Measurements from ENCODE around the gene SCP2.

SCP2 gene

DNA sequence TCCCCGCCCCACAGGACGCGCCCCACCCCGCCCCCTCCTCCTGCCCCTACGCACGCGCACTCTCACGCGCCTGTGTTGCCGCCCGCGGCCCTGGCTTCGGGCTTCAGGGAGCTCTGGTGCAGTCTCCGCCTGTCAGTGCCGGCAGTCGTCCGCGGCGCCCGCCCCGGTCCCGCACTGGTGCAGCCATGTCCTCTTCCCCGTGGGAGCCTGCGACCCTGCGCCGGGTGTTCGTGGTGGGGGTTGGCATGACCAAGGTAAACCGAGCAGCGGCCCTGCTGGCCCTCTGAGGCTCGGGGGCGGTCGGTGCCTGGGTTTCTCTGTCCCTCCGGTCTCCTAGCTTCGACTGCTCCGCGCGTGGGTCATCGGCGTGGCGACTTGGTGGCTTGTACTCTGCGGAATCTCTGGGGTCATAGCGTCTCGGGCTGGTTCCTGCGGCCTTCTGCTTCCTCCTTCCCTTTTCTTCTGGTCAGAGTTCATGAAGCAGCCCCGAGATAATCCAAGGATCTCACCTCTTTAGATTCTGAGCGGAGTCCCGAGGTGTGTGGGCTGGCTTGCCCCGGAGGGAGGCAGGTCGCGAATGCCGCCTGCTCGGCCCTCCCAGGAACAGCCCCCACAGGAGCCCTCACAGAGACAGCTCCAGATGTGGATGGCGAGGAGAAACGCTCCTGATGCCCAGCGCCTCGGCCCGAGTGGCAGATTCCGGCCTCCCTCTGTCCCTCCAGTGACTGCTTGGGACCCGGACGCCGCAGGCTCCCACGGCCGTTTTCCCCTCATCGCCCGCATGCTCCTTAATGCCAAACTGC, at the start of gene SCP2:
TSS of gene SCP2 (plus strand) at position 65 of the 803 bp plus-strand sequence. CDS start at position 186, 121 bp downstream.
- peak; percentile 52 for DNase-seq (ENCODE audit: low read depth)

DNA sequence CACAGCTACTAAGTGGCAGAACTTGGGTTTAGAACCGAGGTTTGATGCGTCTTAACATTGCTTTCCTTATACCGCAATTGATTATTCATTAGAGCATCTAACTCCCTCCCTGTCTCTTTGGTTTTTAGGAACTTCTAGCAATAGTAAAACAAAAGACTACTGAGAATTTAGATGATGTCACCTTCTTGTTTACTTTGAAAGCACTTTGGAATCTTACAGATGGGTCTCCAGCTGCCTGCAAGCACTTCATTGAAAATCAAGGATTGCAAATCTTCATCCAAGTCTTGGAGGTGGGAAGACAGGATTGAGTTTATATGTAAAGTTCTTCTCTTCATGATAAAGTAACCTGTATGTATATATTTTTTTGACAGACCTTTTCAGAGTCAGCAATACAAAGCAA, 49.5 kb upstream of the SCP2 start:
- DNase-seq (ENCODE audit: low read depth): no peak

GRCh38 chr1:52880206-52880605, 46.9 kb upstream of the SCP2 start:
- no peak for DNase-seq (ENCODE audit: low read depth)

DNA sequence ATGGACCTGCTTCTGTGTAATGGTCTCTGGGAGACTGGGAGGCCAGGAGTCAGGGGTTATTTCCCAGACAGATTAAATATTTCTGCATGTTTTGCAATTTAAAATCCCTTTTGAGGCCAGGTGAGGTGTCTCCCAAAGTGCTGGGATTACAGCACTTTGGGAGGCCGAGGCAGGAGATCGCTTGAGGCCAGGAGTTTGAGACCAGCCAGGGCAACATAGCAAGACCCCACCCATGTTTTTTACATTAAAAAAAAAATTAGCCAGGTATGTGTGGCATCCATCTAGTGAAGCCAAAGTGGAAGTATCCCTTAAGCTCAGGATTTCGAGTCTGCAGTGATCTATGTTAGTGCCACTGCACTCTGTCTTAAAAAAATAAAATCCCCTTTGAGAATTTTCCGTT, 39.6 kb upstream of the SCP2 start:
- no peak for DNase-seq (ENCODE audit: low read depth)

GRCh38 chr1:52892424-52893215, 34.5 kb upstream of the SCP2 start:
- no peak for DNase-seq (ENCODE audit: low read depth)

GRCh38 chr1:52899445-52899894, 27.6 kb upstream of the SCP2 start:
- no peak for DNase-seq (ENCODE audit: low read depth)

- DNase-seq (ENCODE audit: low read depth): no peak
These were observed 26.7 kb upstream of the SCP2 start for GRCh38 chr1:52900402-52900801.

DNA sequence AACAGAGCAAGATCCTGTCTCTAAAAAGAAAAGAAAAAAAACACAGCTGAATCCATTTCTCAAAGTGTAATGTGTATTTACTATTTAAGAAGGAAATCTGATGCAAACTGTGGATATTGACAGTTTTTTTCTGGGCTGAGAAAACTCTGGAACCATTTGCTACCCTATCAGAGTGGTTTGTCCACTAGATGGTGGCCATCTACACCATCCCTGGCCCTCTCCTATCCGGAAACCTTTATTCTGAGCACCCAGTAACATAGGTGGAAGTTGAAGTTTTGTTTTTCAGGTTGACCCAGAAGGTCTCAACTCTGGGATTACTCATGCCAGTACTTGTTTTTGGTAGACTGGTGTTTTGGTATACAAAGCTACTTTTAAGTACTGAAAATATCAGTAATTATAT, 25.7 kb upstream of the SCP2 start:
- DNase-seq (ENCODE audit: low read depth): no peak

DNA sequence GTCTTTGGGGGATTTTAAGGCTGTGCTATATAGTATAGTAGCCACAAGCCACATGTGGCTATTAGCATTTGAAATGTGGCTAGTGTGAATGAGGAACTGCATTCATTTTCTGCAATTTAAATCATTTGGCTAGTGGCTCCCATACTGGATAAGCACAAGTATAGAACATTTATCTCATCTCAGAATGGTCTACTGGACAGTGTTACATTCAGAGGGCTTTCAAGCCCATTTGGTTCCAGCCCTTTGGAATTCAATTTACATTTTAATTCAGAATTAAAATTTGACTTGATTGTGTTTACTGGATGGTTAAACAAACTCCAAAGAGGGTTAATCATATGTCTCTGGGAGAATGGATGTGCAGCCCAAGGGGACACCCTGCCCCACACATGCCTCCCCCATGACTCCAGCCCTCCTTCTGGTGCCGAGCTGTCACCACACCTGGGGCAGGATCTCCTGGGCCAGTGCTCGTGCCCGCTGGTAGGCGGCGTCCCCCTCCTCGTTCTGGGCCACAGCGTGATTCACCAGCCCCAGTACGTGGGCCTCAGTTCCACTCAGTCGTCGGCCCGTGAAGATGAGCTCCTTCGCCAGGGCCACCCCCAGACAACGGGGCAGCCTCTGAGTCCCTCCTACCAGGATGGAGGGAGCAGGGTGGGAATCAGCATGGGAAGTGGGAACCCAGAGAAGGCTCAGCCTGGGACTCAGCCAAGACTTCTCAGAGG, 22.7 kb upstream of the SCP2 start:
- no peak for DNase-seq (ENCODE audit: low read depth)

- no peak for DNase-seq (ENCODE audit: low read depth)
These were observed 22.0 kb upstream of the SCP2 start for GRCh38 chr1:52904927-52905698.

GRCh38 chr1:52906135-52906603, 20.9 kb upstream of the SCP2 start:
- no peak for DNase-seq (ENCODE audit: low read depth)

DNA sequence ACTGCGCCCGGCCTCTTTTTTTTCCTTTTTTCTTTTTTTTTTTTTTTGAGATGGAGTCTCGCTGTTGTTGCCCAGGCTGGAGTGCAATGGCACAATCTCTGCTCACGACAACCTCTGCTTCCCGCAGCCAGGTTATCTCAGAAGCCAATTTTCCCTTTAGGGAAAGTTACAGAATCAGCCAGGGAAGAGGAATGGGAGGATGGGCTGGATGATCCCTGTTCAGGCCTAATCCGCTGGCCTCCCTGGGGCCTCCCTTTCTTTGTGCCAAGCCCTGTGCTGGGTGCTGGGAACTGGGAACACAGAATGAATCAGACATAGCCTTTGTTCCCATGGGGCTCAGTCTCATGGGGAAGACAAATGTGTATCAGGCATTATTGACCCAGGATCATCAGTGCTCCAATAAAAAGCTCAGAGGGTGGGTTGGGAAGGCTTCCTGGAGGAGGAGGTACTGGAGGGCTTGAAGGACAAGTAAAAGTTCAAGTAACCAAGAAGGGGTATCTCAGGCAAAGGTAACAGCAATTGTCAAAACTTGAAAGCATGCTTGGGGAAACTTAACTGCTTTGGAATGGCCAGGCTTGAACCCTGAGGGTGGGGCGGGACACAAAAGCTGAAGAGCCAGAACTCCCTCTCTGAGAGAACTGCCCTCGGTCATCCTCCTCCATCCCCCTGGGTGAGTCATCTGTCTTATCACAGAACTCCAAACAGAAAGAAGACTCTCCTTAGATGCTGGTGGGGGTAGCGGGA, 19.8 kb upstream of the SCP2 start:
- DNase-seq (ENCODE audit: low read depth): no peak

- DNase-seq (ENCODE audit: low read depth): no peak
These were observed 19.3 kb upstream of the SCP2 start for GRCh38 chr1:52907812-52908153.

DNA sequence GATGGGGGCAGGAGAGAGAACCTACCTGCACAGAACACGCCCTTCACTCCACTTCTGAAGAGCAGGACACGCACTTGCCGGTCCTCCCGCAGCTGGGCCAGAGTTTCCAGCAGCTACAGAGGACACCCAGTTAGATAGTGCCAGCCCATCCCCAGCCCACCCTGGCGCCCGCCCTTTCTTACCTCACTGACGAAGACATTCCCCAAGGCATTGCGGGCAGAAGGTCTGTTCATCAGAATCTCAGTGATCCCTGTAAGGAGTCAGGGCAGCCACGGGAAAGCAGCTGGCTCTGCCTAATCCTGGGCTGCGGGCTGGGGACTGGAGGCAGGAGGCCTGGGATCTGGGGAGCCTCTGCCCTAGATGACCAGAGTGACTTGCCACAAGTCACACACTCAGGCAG, 15.5 kb upstream of the SCP2 start:
- DNase-seq (ENCODE audit: low read depth): no peak

- no peak for DNase-seq (ENCODE audit: low read depth)
These were observed 14.1 kb upstream of the SCP2 start for GRCh38 chr1:52913014-52913413.

DNA sequence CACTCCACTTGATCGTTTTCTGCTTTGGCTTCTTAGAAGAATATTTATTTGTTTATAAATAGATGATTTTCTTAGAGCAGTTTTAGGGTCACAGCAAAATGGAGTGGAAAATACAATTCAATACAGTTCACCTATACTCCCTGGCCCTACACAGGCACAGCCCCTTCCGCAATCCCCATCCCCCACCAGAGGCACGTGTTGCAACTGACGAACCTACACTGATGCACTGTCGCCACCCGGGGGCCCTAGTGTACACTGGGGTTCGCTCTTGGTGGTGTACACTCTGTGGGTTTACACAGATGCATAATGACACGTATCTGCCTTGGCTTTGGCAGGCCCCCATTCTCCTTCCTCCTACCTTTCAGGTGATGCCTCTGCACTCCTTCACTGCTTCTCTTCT, 13.5 kb upstream of the SCP2 start:
- DNase-seq (ENCODE audit: low read depth): no peak

DNA sequence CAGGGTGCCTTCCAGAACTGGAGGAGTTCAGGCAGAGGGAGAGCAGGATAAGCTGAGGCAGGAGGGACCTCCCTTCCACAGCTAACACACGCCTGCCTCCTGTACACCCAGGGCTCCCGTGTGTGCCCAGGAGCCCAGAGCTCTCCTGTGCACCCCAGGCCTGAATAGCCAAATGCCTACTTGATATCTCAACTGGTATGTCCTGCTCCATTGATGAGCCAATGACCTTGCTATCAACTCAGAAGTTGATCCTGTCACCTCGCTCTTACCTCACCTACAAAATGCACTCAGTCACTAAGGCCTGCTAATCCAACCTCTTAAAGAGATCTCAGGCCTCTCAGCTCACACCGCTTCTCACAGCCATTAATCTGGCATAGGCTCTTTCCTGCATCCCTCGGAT, 12.6 kb upstream of the SCP2 start:
- no peak for DNase-seq (ENCODE audit: low read depth)

DNA sequence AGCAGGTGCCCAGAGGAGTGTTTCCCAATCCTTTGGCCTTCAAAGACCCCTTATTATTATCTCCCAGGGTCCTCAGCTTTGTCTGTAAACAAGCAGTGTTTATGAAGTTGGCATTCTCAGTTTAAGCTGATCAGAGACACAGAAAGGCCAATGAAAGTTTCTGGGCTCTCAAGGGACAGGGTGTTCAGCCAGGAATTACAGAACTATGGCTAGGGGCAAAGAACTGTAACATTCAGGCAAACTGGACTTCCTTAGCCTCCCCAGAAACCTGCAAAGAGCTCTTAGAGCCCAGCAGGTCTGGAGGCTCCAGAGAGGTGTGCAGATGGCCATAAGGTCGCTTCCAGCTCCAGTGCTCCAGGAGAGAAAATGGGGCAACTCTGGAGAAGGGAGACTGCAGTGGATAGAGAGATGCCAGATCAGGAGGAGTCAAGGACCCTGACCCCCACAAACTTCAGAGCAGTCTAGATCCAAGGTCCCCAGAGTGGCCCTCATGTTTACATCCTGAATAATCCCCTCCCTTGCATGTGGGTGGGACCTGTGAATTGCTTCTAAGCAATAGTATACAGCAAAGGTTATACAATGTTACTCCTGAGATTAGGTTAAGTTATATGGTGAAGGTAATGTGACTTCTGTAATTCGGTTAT, 11.7 kb upstream of the SCP2 start:
- DNase-seq (ENCODE audit: low read depth): no peak

- no peak for DNase-seq (ENCODE audit: low read depth)
These were observed 11.2 kb upstream of the SCP2 start for GRCh38 chr1:52915855-52916220.

DNA sequence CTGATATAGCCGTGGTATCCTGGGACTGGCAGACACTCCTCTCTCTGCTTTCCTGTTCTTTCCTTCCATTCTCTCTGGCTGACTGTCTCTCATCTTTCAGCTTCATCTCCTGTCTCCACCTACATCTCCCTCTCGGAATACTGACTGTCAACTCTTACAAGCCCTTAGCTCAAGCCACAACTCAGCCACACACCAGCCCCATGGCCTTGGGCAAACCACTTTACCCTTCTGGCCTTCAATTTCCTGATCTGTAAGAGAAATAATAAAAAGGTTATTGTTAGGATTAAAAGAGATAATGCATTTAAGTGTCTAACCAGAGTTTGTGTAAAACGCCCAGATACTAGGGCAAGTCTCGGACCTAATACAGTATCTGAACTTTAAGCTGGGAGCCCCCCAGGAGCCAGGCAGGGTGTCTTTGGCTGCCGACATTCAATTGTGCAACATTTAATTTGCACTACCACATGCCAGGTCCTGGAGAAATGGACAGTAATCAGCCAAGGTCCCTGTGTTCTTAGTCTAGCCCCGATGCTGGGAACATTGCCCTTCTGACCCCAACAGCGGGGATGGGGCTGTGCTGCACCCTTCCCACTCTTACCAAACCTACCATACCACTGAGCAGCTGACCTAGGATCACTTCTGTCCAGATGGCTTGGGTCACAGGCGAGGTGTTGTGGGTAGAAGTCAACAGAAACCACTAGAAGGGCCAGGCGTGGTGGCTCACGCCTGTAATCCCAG, 10.7 kb upstream of the SCP2 start:
- no peak for DNase-seq (ENCODE audit: low read depth)

All from stromal cell of bone marrow (primary cell).